Measurements from ENCODE around the gene CAPN10.

DNA sequence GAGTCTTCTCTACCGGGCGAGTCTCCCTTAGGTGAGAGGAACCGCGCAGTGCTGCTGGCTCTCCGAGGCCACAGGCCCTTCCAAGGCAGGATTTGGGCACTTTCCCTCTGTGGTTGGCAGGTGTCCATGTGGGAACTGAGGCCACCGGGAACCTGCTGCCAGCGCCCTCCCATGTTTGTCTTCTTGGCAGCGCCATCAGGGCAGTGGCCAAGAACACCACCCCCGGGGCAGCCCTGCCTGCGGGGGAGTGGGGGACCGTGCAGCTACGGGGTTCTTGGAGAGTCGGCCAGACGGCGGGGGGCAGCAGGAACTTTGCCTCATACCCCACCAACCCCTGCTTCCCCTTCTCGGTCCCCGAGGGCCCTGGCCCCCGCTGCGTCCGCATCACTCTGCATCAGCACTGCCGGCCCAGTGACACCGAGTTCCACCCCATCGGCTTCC is 10.0 kb downstream of the CAPN10 start:
- no peak for TF ChIP-seq POLR2AphosphoS5 (IDR thresholded peaks at IDR 0.05; ENCODE audit: insufficient read depth in 1 of 2, low read depth in 1 of 2)
- TF ChIP-seq POLR2A (IDR thresholded peaks at IDR 0.05), result no peak

Data from vagina (tissue), 2 donors.